ENCODE data around the gene NAT9. TPM values are rescaled to one million over a fixed set of nuclear protein-coding genes. Genes with fewer than 3 reads are reported as not detected.
A peak's percentile ranks its signal among the peaks of the same experiment; 100 is the strongest.

The NAT9 gene
- total RNA-seq, 4 donors from 2014 or later: 15.1 to 35.9 (median 24.2) TPM

DNA sequence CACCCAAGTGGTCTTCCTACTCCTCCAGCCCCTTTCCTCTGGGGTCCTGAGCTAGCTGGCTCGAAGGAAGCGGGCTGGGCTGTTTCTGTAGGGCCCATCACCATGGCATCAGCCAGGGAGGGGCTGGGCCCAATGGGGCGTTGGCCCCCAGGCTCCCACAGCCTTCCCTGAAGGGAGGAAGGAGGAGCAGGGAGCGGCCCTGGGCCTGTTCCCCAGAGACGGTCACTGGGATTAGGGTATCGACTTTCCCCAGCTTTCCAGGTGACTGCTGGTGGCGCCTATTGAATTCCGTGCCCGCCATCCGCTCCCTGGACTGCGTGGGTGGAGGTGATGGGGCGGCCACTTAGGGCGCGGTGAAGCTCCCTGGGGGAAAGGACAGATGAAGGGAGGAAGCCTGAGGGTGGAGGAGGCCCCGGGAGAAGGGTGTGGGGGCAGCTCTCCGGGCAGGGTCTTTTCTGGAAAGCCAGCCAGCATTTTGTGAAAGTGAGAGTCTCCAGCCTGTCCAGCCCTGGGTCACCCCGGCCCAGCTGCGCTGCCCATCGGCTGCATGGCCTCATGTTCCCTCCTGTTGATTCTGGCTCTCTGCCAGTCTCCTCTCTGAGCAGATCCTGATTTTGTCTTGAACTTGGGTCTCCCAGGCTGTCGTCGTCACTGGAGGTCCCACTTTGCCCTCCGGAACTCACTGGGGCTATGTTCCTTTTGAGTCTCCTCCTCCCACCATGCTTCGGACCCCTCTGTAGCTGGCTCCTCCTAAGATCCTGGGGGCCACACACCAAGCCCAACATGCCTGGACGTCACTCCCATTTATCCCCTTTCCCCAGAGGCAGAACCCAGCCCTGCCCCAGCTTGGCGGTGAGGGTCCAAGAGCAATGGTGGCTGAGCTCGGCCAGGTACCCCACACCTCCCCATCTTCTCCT lies 18.0 kb downstream of the NAT9 start:
- no peak for ATAC-seq (ENCODE audit: low FRiP score)
- no peak for TF ChIP-seq CTCF (IDR thresholded peaks at IDR 0.05)

DNA sequence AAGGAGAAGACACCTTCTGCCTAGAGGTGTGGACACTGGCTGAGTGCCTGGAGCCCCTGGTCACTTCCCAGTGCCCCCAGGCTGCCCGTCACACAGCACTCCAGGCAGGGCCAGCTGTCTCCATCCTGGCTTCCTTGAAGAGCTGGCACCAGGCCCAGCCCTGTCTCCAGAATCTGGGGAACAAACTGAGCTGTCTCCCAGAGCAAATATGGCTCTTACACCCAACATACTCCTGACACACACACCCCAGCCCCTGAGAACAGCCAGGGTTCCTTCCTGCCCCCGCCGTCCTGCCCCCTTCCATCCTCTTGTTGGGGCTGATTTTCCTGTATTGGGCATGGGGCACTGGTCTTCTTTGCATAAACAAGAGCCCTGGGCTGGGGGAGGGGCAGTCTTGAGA lies 18.6 kb downstream of the NAT9 start:
- ATAC-seq (ENCODE audit: low FRiP score) (no peak), DNase-seq (ENCODE audit: low spot score) (no peak)
- TF ChIP-seq CTCF (IDR thresholded peaks at IDR 0.05): no peak

More for the DNA sequence above, 18.0 kb downstream of the NAT9 start:
- DNase-seq (ENCODE audit: low spot score): no peak

GRCh38 chr17:74756891-74757290 lies 19.3 kb downstream of the NAT9 start:
- ATAC-seq (ENCODE audit: low FRiP score) (peak; percentile 47), DNase-seq (ENCODE audit: low spot score) (no peak)
- TF ChIP-seq CTCF (IDR thresholded peaks at IDR 0.05): no peak

DNA sequence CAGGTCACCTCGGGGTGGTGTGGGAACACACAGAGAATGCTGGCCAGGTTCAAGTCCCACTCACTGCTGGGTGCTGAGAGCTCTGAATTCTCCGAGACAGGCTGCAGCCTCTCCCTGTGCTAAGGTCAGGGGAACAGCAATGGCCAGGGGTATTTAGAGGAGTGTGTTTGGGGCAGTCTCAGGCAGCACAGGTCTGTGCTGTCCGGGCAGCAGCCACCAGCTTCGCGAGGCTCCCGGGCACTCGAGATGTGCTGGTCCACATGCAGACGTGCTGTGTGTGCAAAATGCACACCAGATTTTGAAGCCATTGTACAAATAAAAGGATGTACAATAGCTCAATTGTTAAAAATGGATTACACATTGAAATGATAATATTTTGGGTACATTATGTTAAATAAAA lies 20.6 kb downstream of the NAT9 start:
- no peak for ATAC-seq (ENCODE audit: low FRiP score)
- TF ChIP-seq CTCF (IDR thresholded peaks at IDR 0.05): no peak
- DNase-seq (ENCODE audit: low spot score): no peak

- DNase-seq (ENCODE audit: low spot score) (no peak), ATAC-seq (ENCODE audit: low FRiP score) (no peak)
- no peak for TF ChIP-seq CTCF (IDR thresholded peaks at IDR 0.05)
Measured at GRCh38 chr17:74754832-74755231, 21.3 kb downstream of the NAT9 start.

- DNase-seq (ENCODE audit: low spot score) (no peak), ATAC-seq (ENCODE audit: low FRiP score) (no peak)
- no peak for TF ChIP-seq CTCF (IDR thresholded peaks at IDR 0.05)
Measured at GRCh38 chr17:74752822-74753401, 23.2 kb downstream of the NAT9 start.

GRCh38 chr17:74752415-74752814 lies 23.7 kb downstream of the NAT9 start:
- TF ChIP-seq CTCF (IDR thresholded peaks at IDR 0.05): no peak
- no peak for ATAC-seq (ENCODE audit: low FRiP score)
- no peak for DNase-seq (ENCODE audit: low spot score)
